Transverse colon (tissue), 4 donors: ENCODE data around the gene PDGFC. TPM values are rescaled to one million over a fixed set of nuclear protein-coding genes. Genes with fewer than 3 reads are reported as not detected.

Source experiments
- DNase-seq: peaks from one replicate; pipeline ENCODE4 v3.0.0-alpha.2; 2019
- H3K27ac ChIP-seq, 4 donors: fragments of 200-600 bp; sonication (generic); 2 replicates each; pipeline ENCODE4 v1.5.1; 2016 to 2018; ENCODE audit warnings: inconsistent platforms in 4 of 4
- H3K27me3 ChIP-seq: fragments of 200-600 bp; sonication (generic); 2 replicates; pipeline ENCODE4 v1.5.1; 2017; ENCODE audit warnings: inconsistent platforms
- H3K36me3 ChIP-seq, 4 donors: fragments of 200-600 bp; sonication (generic); 2 replicates each; pipeline ENCODE4 v1.5.1; 2017 to 2019; ENCODE audit warnings: inconsistent platforms in 4 of 4
- H3K4me1 ChIP-seq, 4 donors: fragments of 200-600 bp; sonication (generic); 2 replicates each; pipeline ENCODE4 v1.5.1; 2017 to 2020; ENCODE audit warnings: inconsistent platforms in 4 of 4
- H3K4me3 ChIP-seq, 4 donors: fragments of 200-600 bp; sonication (generic); 1 replicate in 1 of 4; 2 replicates in 3 of 4; pipeline versions ENCODE4 v1.5.1 to v1.6.1; 2017 to 2019; ENCODE audit warnings: inconsistent platforms in 4 of 4
- H3K9me3 ChIP-seq, 2 donors: fragments of 200-600 bp; sonication (generic); 2 replicates each; pipeline ENCODE4 v1.5.1; 2017 to 2019; ENCODE audit warnings: inconsistent platforms in 2 of 2
- CTCF ChIP-seq, 5 experiments: fragments of 200-600 bp in 3 of 5; fragments of 450-650 bp in 2 of 5; sonication (generic) in 3 of 5; IDR thresholded peaks; 1 replicate in 2 of 5; 2 replicates in 3 of 5; pipeline ENCODE4 v1.5.1; 2016 to 2017; ENCODE audit warnings: antibody characterized with exemption in 5 of 5, inconsistent platforms in 3 of 5, mild to moderate bottlenecking in 2 of 5, moderate library complexity in 1 of 5
- EP300 ChIP-seq: sonication (generic); formaldehyde crosslinking; IDR thresholded peaks from one replicate; pipeline ENCODE4 v1.6.1; 2017; ENCODE audit warnings: antibody characterized with exemption, low read depth
- POLR2A ChIP-seq: fragments of 450-650 bp; IDR thresholded peaks from one replicate; pipeline ENCODE4 v1.6.1; 2016; ENCODE audit warnings: antibody characterized with exemption, mild to moderate bottlenecking, moderate library complexity
- POLR2AphosphoS5 ChIP-seq, 3 donors: sonication (generic); formaldehyde crosslinking; IDR thresholded peaks; one replicate each; pipeline ENCODE4 v1.6.1; 2016; ENCODE audit warnings: antibody characterized with exemption in 3 of 3
- WGBS, 2 donors: methylation state at CpG; one replicate each; pipeline ENCODE4 v1.1.5; 2018; ENCODE audit warnings: low coverage in 1 of 2; 5-methylcytosine and 5-hydroxymethylcytosine counted together
- in situ Hi-C, 4 donors: fragments of 200-750 bp; cut with MboI; loops; one replicate each; pipeline versions ENCODE4 v1.15.0 to v1.15.1; 2017; ENCODE audit warnings: low sequenced_read_pairs in 3 of 4, low pct_ligation_motif_present in 1 of 4, low pct_unique_long_range_greater_than_20kb in 1 of 4
- intact Hi-C: fragments of 100-400 bp; cut with DNase I; formaldehyde crosslinking; loops from one replicate; pipeline ENCODE4 v1.15.1; 2023; ENCODE audit warnings: low total_unique reads
- total RNA-seq, 4 donors: library from RNA; depleted of rRNA; stranded (reverse); fragments of >200 nt; gene quantifications; one replicate each; pipeline ENCODE4 v1.1.0, GENCODE V29; 2016

The PDGFC gene
- total RNA-seq, 4 donors from 2014 or later: 0.40 to 20.6 (median 7.5) TPM

- Histone ChIP-seq H3K4me1 (peaks cover 0 to 3% (median 0%) of the 10 kb centered on the region in 4 donors), H3K27ac (no peak overlapping the region), H3K36me3 (no peaks in the 10 kb centered on the region), H3K4me3 (no peak overlapping the region), H3K9me3 (no peaks in the 10 kb centered on the region), H3K27me3 (no peaks in the 10 kb centered on the region)
- WGBS, 2 donors: 54 to 60% methylated on average over 2 of the region's 2 CpGs
- in situ Hi-C loops (no loop called here), intact Hi-C loops (no loop called here)
- DNase-seq: no peak
- no peak for TF ChIP-seq EP300
- no peak for TF ChIP-seq CTCF (IDR thresholded peaks at IDR 0.05)
- no peak for TF ChIP-seq POLR2AphosphoS5 (IDR thresholded peaks at IDR 0.05)
- no peak for TF ChIP-seq POLR2A
These were observed 106.1 kb downstream of the PDGFC start for GRCh38 chr4:156865451-156865850.

- no peak overlapping the region for H3K4me3 ChIP-seq
- no peak for DNase-seq
- in situ Hi-C loops: no loop called here
- TF ChIP-seq EP300 (no peak), CTCF (IDR thresholded peaks at IDR 0.05) (no peak), POLR2A (no peak), POLR2AphosphoS5 (IDR thresholded peaks at IDR 0.05) (no peak)
- intact Hi-C loops: no loop called here
- H3K9me3 ChIP-seq: no peaks in the 10 kb centered on the region
- WGBS, 2 donors: 91 to 93% methylated on average over 3 of the region's 3 CpGs
- H3K4me1 ChIP-seq: no peaks in the 10 kb centered on the region
- H3K27me3 ChIP-seq: no peaks in the 10 kb centered on the region
- H3K27ac ChIP-seq: no peak overlapping the region
- no peaks in the 10 kb centered on the region for H3K36me3 ChIP-seq
These were observed 113.5 kb downstream of the PDGFC start for GRCh38 chr4:156858071-156858470.

- H3K27ac ChIP-seq: peak overlapping the region in 1 of 4 donors; percentile 58
- H3K9me3 ChIP-seq: peaks cover 0 to 22% of the 10 kb centered on the region in 2 donors
- H3K36me3 ChIP-seq: no peaks in the 10 kb centered on the region
- H3K27me3 ChIP-seq: no peaks in the 10 kb centered on the region
- in situ Hi-C loops: no loop called here
- H3K4me3 ChIP-seq: no peak overlapping the region
- TF ChIP-seq EP300 (no peak), POLR2A (no peak), CTCF (IDR thresholded peaks at IDR 0.05) (no peak), POLR2AphosphoS5 (IDR thresholded peaks at IDR 0.05) (no peak)
- WGBS, 2 donors: 85 to 87% methylated on average over 5 of the region's 5 CpGs
- intact Hi-C loops: no loop called here
- no peak for DNase-seq
- H3K4me1 ChIP-seq: peaks cover 0 to 1% (median 0%) of the 10 kb centered on the region in 4 donors
These were observed 132.8 kb downstream of the PDGFC start for GRCh38 chr4:156838761-156839160.

GRCh38 chr4:156837625-156838345 lies 133.8 kb downstream of the PDGFC start:
- no peaks in the 10 kb centered on the region for H3K27me3 ChIP-seq
- H3K4me1 ChIP-seq: peaks cover 0 to 4% (median 0%) of the 10 kb centered on the region in 4 donors
- in situ Hi-C loops: no loop called here
- no peak overlapping the region for H3K4me3 ChIP-seq
- H3K27ac ChIP-seq: peak overlapping the region in 1 of 4 donors; percentile 58
- no peak for TF ChIP-seq CTCF (IDR thresholded peaks at IDR 0.05)
- TF ChIP-seq EP300: no peak
- no peak for TF ChIP-seq POLR2A
- TF ChIP-seq POLR2AphosphoS5 (IDR thresholded peaks at IDR 0.05): no peak
- DNase-seq: no peak
- peaks cover 0 to 22% of the 10 kb centered on the region in 2 donors for H3K9me3 ChIP-seq
- no peaks in the 10 kb centered on the region for H3K36me3 ChIP-seq
- 80% methylated on average over 2 of the region's 2 CpGs for WGBS, 2 donors
- intact Hi-C loops: no loop called here
